ENCODE measurements around the gene PRCD. TPM values are rescaled to one million over a fixed set of nuclear protein-coding genes. Genes with fewer than 3 reads are reported as not detected.

PRCD gene
- total RNA-seq, 1 donor from 2014 or later: 5.8 TPM

GRCh38 chr17:76495663-76496400 lies 44.0 kb upstream of the PRCD start:
- H3K4me3 ChIP-seq (ENCODE audit: low read depth, low read length): no peak overlapping the region
- TF ChIP-seq CTCF (conservative IDR thresholded peaks at IDR 0.05; ENCODE audit: low read depth, low read length): no peak
- no peak for DNase-seq (ENCODE audit: low read depth)

GRCh38 chr17:76496464-76496863 lies 43.4 kb upstream of the PRCD start:
- DNase-seq (ENCODE audit: low read depth): no peak
- no peak for TF ChIP-seq CTCF (conservative IDR thresholded peaks at IDR 0.05; ENCODE audit: low read depth, low read length)
- no peak overlapping the region for H3K4me3 ChIP-seq (ENCODE audit: low read depth, low read length)

GRCh38 chr17:76497699-76497978 lies 42.2 kb upstream of the PRCD start:
- peak overlapping the region; percentile 30 for H3K4me3 ChIP-seq (ENCODE audit: low read depth, low read length)
- no peak for DNase-seq (ENCODE audit: low read depth)
- no peak for TF ChIP-seq CTCF (conservative IDR thresholded peaks at IDR 0.05; ENCODE audit: low read depth, low read length)

GRCh38 chr17:76497979-76498875 lies 41.6 kb upstream of the PRCD start:
- peak overlapping the region; percentile 30 for H3K4me3 ChIP-seq (ENCODE audit: low read depth, low read length)
- DNase-seq (ENCODE audit: low read depth): peak; percentile 54
- TF ChIP-seq CTCF (conservative IDR thresholded peaks at IDR 0.05; ENCODE audit: low read depth, low read length): no peak

GRCh38 chr17:76498876-76499251 lies 41.0 kb upstream of the PRCD start:
- H3K4me3 ChIP-seq (ENCODE audit: low read depth, low read length): peak overlapping the region; percentile 95
- no peak for DNase-seq (ENCODE audit: low read depth)
- TF ChIP-seq CTCF (conservative IDR thresholded peaks at IDR 0.05; ENCODE audit: low read depth, low read length): no peak

- DNase-seq (ENCODE audit: low read depth): no peak
- H3K4me3 ChIP-seq (ENCODE audit: low read depth, low read length): peak overlapping the region; percentile 95
- TF ChIP-seq CTCF (conservative IDR thresholded peaks at IDR 0.05; ENCODE audit: low read depth, low read length): no peak
Measured at GRCh38 chr17:76499267-76499667, 40.6 kb upstream of the PRCD start.
